Retinal pigment epithelial cell (primary cell): ENCODE data around the gene COL11A1.
A peak's percentile ranks its signal among the peaks of the same experiment; 100 is the strongest.

ENCODE experiments used
- DNase-seq: peaks from one replicate; pipeline ENCODE4 v3.0.0-alpha.2; 2010; ENCODE audit warnings: low read depth
- H3K4me3 ChIP-seq: 2 replicates; pipeline ENCODE4 v1.5.1; 2011; ENCODE audit warnings: mild to moderate bottlenecking, low read length, control low read depth, moderate library complexity
- CTCF ChIP-seq: conservative IDR thresholded peaks from 2 replicates; pipeline ENCODE4 v1.5.1; 2011; ENCODE audit warnings: low read depth, low read length, control low read depth, inconsistent platforms

Gene COL11A1

GRCh38 chr1:103109311-103109920 lies 1.1 kb upstream of the COL11A1 start:
- peak overlapping the region; percentile 81 for H3K4me3 ChIP-seq
- peak; percentile 80 for DNase-seq
- no peak for TF ChIP-seq CTCF

- TF ChIP-seq CTCF, result no peak
- no peak for DNase-seq
- H3K4me3 ChIP-seq, result peak overlapping the region; percentile 81
Measured at GRCh38 chr1:103107741-103108375, 464 bp downstream of the COL11A1 start.

GRCh38 chr1:103106426-103107341 lies 1.6 kb downstream of the COL11A1 start:
- H3K4me3 ChIP-seq, result peak overlapping the region; percentile 81
- peak; percentile 55 for TF ChIP-seq CTCF
- no peak for DNase-seq

- no peak overlapping the region for H3K4me3 ChIP-seq
- DNase-seq, result no peak
- no peak for TF ChIP-seq CTCF
Measured at GRCh38 chr1:103101399-103101798, 6.9 kb downstream of the COL11A1 start.

- no peak overlapping the region for H3K4me3 ChIP-seq
- TF ChIP-seq CTCF, result no peak
- no peak for DNase-seq
Measured at GRCh38 chr1:103089221-103089620, 19.1 kb downstream of the COL11A1 start.

GRCh38 chr1:103087256-103087655 lies 21.1 kb downstream of the COL11A1 start:
- no peak for DNase-seq
- no peak overlapping the region for H3K4me3 ChIP-seq
- TF ChIP-seq CTCF, result no peak
